BE2C (cell line): ENCODE measurements around the gene LDLRAD4.
"Not testable (repeated sequence)": the region's sequence is repeated elsewhere in the genome, so short reads cannot be mapped to it uniquely, and the experiment has no call there.

Experiments
- DNase-seq: peaks from one replicate; pipeline ENCODE4 v3.0.0-alpha.2; 2020
- H3K27me3 ChIP-seq: fragments of 250-450 bp; sonication (Bioruptor Pico); 2 replicates; pipeline ENCODE4 v1.5.1; 2020; ENCODE audit warnings: mild to moderate bottlenecking
- H3K36me3 ChIP-seq: fragments of 250-450 bp; sonication (Bioruptor Pico); 2 replicates; pipeline ENCODE4 v1.5.1; 2020; ENCODE audit warnings: mild to moderate bottlenecking
- H3K4me1 ChIP-seq: fragments of 250-450 bp; sonication (Bioruptor Pico); 2 replicates; pipeline ENCODE4 v1.5.1; 2020
- H3K4me3 ChIP-seq: 2 replicates; pipeline ENCODE4 v1.5.1; 2011; ENCODE audit warnings: low read depth, low read length
- H3K9me3 ChIP-seq: fragments of 250-450 bp; sonication (Bioruptor Pico); 2 replicates; pipeline ENCODE4 v1.5.1; 2020
- CTCF ChIP-seq: IDR thresholded peaks from 2 replicates; pipeline ENCODE4 v1.5.1; 2012; ENCODE audit warnings: mild to moderate bottlenecking, low read depth, low read length

Gene LDLRAD4

GRCh38 chr18:13339653-13340052 lies 121.1 kb downstream of the LDLRAD4 start:
- Histone ChIP-seq H3K27me3 (no peaks in the 10 kb centered on the region), H3K4me1 (no peaks in the 10 kb centered on the region), H3K4me3 (no peak overlapping the region), H3K9me3 (no peaks in the 10 kb centered on the region), H3K36me3 (no peaks in the 10 kb centered on the region)
- DNase-seq = no peak
- TF ChIP-seq CTCF = no peak

GRCh38 chr18:13346449-13346848 lies 127.9 kb downstream of the LDLRAD4 start:
- H3K27me3 ChIP-seq, H3K4me1 ChIP-seq, H3K4me3 ChIP-seq, H3K9me3 ChIP-seq, H3K36me3 ChIP-seq, DNase-seq: not testable (repeated sequence)

- no peak for DNase-seq
- H3K27me3 ChIP-seq = no peaks in the 10 kb centered on the region
- TF ChIP-seq CTCF = no peak
- no peak overlapping the region for H3K4me3 ChIP-seq
- H3K9me3 ChIP-seq = no peaks in the 10 kb centered on the region
- H3K4me1 ChIP-seq = no peaks in the 10 kb centered on the region
- no peaks in the 10 kb centered on the region for H3K36me3 ChIP-seq
These were observed 134.7 kb downstream of the LDLRAD4 start for GRCh38 chr18:13353084-13353823.

GRCh38 chr18:13354402-13354801 lies 135.8 kb downstream of the LDLRAD4 start:
- H3K4me1 ChIP-seq = no peaks in the 10 kb centered on the region
- TF ChIP-seq CTCF = no peak
- H3K27me3 ChIP-seq = no peaks in the 10 kb centered on the region
- H3K4me3 ChIP-seq = no peak overlapping the region
- no peaks in the 10 kb centered on the region for H3K36me3 ChIP-seq
- no peaks in the 10 kb centered on the region for H3K9me3 ChIP-seq
- no peak for DNase-seq

GRCh38 chr18:13356032-13356431 lies 137.5 kb downstream of the LDLRAD4 start:
- Histone ChIP-seq H3K4me1 (no peaks in the 10 kb centered on the region), H3K27me3 (no peaks in the 10 kb centered on the region), H3K36me3 (no peaks in the 10 kb centered on the region), H3K9me3 (no peaks in the 10 kb centered on the region), H3K4me3 (no peak overlapping the region)
- DNase-seq = no peak
- no peak for TF ChIP-seq CTCF

GRCh38 chr18:13357289-13357688 lies 138.7 kb downstream of the LDLRAD4 start:
- Histone ChIP-seq H3K9me3 (no peaks in the 10 kb centered on the region), H3K27me3 (no peaks in the 10 kb centered on the region), H3K4me3 (no peak overlapping the region), H3K36me3 (no peaks in the 10 kb centered on the region), H3K4me1 (no peaks in the 10 kb centered on the region)
- no peak for TF ChIP-seq CTCF
- DNase-seq = no peak

- TF ChIP-seq CTCF = no peak
- no peaks in the 10 kb centered on the region for H3K36me3 ChIP-seq
- no peaks in the 10 kb centered on the region for H3K9me3 ChIP-seq
- no peaks in the 10 kb centered on the region for H3K4me1 ChIP-seq
- H3K27me3 ChIP-seq = no peaks in the 10 kb centered on the region
- H3K4me3 ChIP-seq = no peak overlapping the region
- no peak for DNase-seq
These were observed 140.7 kb downstream of the LDLRAD4 start for GRCh38 chr18:13359210-13359609.
